ENCODE measurements around the gene NNMT.

Gene NNMT

DNA sequence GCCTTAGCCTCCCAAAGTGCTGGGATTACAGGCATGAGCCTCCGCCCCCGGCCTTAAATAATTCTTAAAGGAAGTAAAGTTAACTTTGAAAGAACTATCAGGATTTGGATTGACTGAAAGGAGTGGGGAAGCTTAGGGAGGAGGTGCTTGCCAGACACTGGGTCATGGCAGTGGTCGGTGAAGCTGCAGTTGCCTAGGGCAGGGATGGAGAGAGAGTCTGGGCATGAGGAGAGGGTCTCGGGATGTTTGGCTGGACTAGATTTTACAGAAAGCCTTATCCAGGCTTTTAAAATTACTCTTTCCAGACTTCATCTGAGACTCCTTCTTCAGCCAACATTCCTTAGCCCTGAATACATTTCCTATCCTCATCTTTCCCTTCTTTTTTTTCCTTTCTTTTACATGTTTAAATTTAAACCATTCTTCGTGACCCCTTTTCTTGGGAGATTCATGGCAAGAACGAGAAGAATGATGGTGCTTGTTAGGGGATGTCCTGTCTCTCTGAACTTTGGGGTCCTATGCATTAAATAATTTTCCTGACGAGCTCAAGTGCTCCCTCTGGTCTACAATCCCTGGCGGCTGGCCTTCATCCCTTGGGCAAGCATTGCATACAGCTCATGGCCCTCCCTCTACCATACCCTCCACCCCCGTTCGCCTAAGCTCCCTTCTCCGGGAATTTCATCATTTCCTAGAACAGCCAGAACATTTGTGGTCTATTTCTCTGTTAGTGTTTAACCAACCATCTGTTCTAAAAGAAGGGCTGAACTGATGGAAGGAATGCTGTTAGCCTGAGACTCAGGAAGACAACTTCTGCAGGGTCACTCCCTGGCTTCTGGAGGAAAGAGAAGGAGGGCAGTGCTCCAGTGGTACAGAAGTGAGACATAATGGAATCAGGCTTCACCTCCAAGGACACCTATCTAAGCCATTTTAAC is at the start of gene NNMT:
Gene NNMT (plus strand): TSS at position 724 of the 929 bp plus-strand sequence. CDS start 158 bp downstream, at position 882.
- DNase-seq (ENCODE audit: low read depth): peak; percentile 63
- TF ChIP-seq, protein P1, sequence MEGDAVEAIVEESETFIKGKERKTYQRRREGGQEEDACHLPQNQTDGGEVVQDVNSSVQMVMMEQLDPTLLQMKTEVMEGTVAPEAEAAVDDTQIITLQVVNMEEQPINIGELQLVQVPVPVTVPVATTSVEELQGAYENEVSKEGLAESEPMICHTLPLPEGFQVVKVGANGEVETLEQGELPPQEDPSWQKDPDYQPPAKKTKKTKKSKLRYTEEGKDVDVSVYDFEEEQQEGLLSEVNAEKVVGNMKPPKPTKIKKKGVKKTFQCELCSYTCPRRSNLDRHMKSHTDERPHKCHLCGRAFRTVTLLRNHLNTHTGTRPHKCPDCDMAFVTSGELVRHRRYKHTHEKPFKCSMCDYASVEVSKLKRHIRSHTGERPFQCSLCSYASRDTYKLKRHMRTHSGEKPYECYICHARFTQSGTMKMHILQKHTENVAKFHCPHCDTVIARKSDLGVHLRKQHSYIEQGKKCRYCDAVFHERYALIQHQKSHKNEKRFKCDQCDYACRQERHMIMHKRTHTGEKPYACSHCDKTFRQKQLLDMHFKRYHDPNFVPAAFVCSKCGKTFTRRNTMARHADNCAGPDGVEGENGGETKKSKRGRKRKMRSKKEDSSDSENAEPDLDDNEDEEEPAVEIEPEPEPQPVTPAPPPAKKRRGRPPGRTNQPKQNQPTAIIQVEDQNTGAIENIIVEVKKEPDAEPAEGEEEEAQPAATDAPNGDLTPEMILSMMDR (IDR thresholded peaks at IDR 0.05; ENCODE audit: insufficient read depth, low read depth, low read length, missing control alignments): no peak
- no peak within 1 kb of the TSS for H3K4me3 ChIP-seq (ENCODE audit: low read length)

DNA sequence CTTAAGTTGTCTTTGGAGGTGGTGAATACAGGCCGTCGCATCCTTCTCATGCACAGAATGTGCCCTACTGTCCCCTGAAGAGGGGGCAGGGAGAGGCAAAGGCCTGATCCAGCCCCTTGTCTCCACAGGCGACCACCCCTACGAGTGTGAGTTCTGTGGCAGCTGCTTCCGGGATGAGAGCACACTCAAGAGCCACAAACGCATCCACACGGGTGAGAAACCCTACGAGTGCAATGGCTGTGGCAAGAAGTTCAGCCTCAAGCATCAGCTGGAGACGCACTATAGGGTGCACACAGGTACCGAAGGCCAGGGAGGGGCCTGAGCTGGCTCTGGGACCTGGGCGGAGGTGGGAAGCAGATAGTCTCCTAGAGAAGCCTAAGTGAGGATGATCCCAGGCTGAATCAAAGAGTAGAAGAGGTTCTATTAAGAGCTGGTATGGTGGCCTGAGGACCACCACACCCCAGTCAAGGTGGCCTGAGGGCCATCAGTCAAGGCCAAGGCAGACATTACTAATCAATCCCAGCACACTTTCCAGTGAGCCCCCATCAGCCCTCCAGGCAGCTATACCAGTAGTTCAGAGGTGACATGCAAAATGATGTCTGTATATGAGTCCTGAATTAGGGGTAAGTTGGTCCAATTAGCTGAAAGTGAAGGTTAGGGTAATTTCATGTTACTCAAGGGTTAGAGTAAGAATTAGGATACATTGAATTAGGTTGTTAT is 49.0 kb upstream of the NNMT start:
- H3K4me3 ChIP-seq (ENCODE audit: low read length): no peak overlapping the region
- TF ChIP-seq, protein P1 (IDR thresholded peaks at IDR 0.05; ENCODE audit: insufficient read depth, low read depth, low read length, missing control alignments): no peak
- no peak for DNase-seq (ENCODE audit: low read depth)

DNA sequence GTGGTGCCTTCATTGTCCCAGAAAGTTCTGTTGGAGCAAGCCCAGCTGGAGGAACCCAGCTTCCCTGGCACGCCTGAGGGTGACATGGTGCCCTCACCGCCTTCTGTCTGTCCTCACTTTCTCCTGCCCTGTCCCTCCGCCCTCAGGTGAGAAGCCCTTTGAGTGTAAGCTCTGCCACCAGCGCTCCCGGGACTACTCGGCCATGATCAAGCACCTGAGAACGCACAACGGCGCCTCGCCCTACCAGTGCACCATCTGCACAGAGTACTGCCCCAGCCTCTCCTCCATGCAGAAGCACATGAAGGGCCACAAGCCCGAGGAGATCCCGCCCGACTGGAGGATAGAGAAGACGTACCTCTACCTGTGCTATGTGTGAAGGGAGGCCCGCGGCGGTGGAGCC is 46.0 kb upstream of the NNMT start:
- DNase-seq (ENCODE audit: low read depth): no peak
- TF ChIP-seq, protein P1 (IDR thresholded peaks at IDR 0.05; ENCODE audit: insufficient read depth, low read depth, low read length, missing control alignments): no peak
- no peak overlapping the region for H3K4me3 ChIP-seq (ENCODE audit: low read length)

- H3K4me3 ChIP-seq (ENCODE audit: low read length): no peak overlapping the region
- TF ChIP-seq, protein P1 (IDR thresholded peaks at IDR 0.05; ENCODE audit: insufficient read depth, low read depth, low read length, missing control alignments): no peak
- no peak for DNase-seq (ENCODE audit: low read depth)
Measured at GRCh38 chr11:114250993-114251814, 45.0 kb upstream of the NNMT start.

- H3K4me3 ChIP-seq (ENCODE audit: low read length): no peak overlapping the region
- DNase-seq (ENCODE audit: low read depth): no peak
- TF ChIP-seq, protein P1 (IDR thresholded peaks at IDR 0.05; ENCODE audit: insufficient read depth, low read depth, low read length, missing control alignments): no peak
Measured at GRCh38 chr11:114251815-114252337, 44.3 kb upstream of the NNMT start.

DNA sequence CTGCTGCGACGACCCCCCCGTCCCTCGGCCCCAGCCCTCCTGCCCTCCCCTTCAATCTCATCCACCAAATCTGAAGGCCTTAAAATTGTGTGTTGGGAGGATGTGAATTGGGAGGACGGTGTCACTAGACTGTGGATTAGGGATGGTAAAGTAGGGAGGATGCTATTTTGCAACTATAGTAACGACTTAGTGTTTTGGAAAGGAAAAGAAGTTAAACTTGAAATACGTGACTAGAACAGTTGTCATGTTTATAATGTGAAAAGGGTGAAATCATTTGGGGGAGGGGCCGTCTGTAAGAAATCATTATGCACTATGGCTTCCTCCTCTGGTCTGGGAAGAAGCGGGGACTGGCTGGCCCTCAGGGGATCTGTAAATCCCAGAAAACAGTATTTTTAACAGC is 43.4 kb upstream of the NNMT start:
- peak; percentile 20 for DNase-seq (ENCODE audit: low read depth)
- TF ChIP-seq, protein P1 (IDR thresholded peaks at IDR 0.05; ENCODE audit: insufficient read depth, low read depth, low read length, missing control alignments): no peak
- no peak overlapping the region for H3K4me3 ChIP-seq (ENCODE audit: low read length)
